Sigmoid colon (tissue), 7 donors: ENCODE data around the gene TKT. TPM values are rescaled to one million over a fixed set of nuclear protein-coding genes. Genes with fewer than 3 reads are reported as not detected.
A peak's percentile ranks its signal among the peaks of the same experiment; 100 is the strongest.
"Not testable (repeated sequence)": the region's sequence is repeated elsewhere in the genome, so short reads cannot be mapped to it uniquely, and the experiment has no call there.

Experiments used
- DNase-seq: peaks from one replicate; pipeline ENCODE4 v3.0.0-alpha.2; 2019
- H3K27ac ChIP-seq, 4 donors: fragments of 200-600 bp; sonication (generic); one replicate each; pipeline ENCODE4 v1.5.1; 2016 to 2019; ENCODE audit warnings: mild to moderate bottlenecking in 1 of 4
- H3K27me3 ChIP-seq, 3 donors: fragments of 200-600 bp; sonication (generic); one replicate each; pipeline ENCODE4 v1.5.1; 2019; ENCODE audit warnings: mild to moderate bottlenecking in 1 of 3
- H3K36me3 ChIP-seq, 4 donors: fragments of 200-600 bp; sonication (generic); one replicate each; pipeline ENCODE4 v1.5.1; 2016 to 2019
- H3K4me1 ChIP-seq, 4 donors: fragments of 200-600 bp; sonication (generic); one replicate each; pipeline ENCODE4 v1.5.1; 2017 to 2019
- H3K4me3 ChIP-seq, 4 donors: fragments of 200-600 bp; sonication (generic); one replicate each; pipeline ENCODE4 v1.5.1; 2017 to 2019; ENCODE audit warnings: mild to moderate bottlenecking in 2 of 4, moderate library complexity in 1 of 4
- H3K9me3 ChIP-seq, 4 donors: fragments of 200-600 bp in 3 of 4; sonication (generic) in 3 of 4; one replicate each; pipeline versions ENCODE4 v1.5.1 to v1.6.1; 2013 to 2019
- CTCF ChIP-seq, 4 experiments: fragments of 450-650 bp in 3 of 4; fragments of 200-600 bp in 1 of 4; IDR thresholded peaks; one replicate each; pipeline ENCODE4 v1.5.1; 2016 to 2019; ENCODE audit warnings: antibody characterized with exemption in 4 of 4, mild to moderate bottlenecking in 3 of 4, moderate library complexity in 2 of 4
- EP300 ChIP-seq, 4 donors: sonication (generic); formaldehyde crosslinking; IDR thresholded peaks; one replicate each; pipeline ENCODE4 v1.6.1; 2017; ENCODE audit warnings: antibody characterized with exemption in 4 of 4
- POLR2A ChIP-seq, 2 donors: fragments of 450-650 bp; IDR thresholded peaks; one replicate each; pipeline ENCODE4 v1.6.1; 2016; ENCODE audit warnings: antibody characterized with exemption in 2 of 2, mild to moderate bottlenecking in 2 of 2, moderate library complexity in 2 of 2
- POLR2AphosphoS5 ChIP-seq, 4 donors: sonication (generic); formaldehyde crosslinking; IDR thresholded peaks; one replicate each; pipeline ENCODE4 v1.6.1; 2017; ENCODE audit warnings: antibody characterized with exemption in 4 of 4
- WGBS, 2 donors: extraction: QIAGEN DNeasy Blood & Tissue Kit; methylation state at CpG; one replicate each; pipeline ENCODE4 v1.1.7; 2013; 5-methylcytosine and 5-hydroxymethylcytosine counted together
- intact Hi-C: fragments of 100-400 bp; cut with DNase I; formaldehyde crosslinking; loops from one replicate; pipeline ENCODE4 v1.15.1; 2023
- polyA plus RNA-seq, 3 donors: library from polyadenylated mRNA; stranded (reverse); fragments of 200-250 nt; gene quantifications; one replicate each; pipeline ENCODE4 v1.2.3, GENCODE V29; 2013
- total RNA-seq, 4 donors: library from RNA; depleted of rRNA; stranded (reverse); fragments of >200 nt; gene quantifications; one replicate each; pipeline ENCODE4 v1.1.0, GENCODE V29; 2016
- donor health status: healthy with polysubstance abuse.
- donor health status: Bipolar disorder and iron deficiency.
- donor health status: healthy.

TKT gene
- total and polyA plus RNA-seq, 7 donors = 88.9 to 305 (median 184) TPM

GRCh38 chr3:53269888-53270880, 14.4 kb upstream of the TKT start:
- intact Hi-C loops = no loop called here
- 31 to 33% methylated on average over 12 of the region's 12 CpGs for WGBS, 2 donors
- Histone ChIP-seq H3K4me3 (no peak overlapping the region), H3K36me3 (no peaks in the 10 kb centered on the region), H3K9me3 (no peaks in the 10 kb centered on the region), H3K27ac (peak overlapping the region; percentile 85 to 93 (median 90)), H3K4me1 (peaks cover 0 to 26% (median 19%) of the 10 kb centered on the region in 4 donors), H3K27me3 (no peaks in the 10 kb centered on the region)
- TF ChIP-seq EP300 (IDR thresholded peaks at IDR 0.05) (peak in 3 of 4 donors; percentile 68 to 70 (median 69)), CTCF (IDR thresholded peaks at IDR 0.05) (no peak), POLR2AphosphoS5 (IDR thresholded peaks at IDR 0.05) (peak; percentile 66 to 88 (median 76))
- DNase-seq = peak; percentile 97

DNA sequence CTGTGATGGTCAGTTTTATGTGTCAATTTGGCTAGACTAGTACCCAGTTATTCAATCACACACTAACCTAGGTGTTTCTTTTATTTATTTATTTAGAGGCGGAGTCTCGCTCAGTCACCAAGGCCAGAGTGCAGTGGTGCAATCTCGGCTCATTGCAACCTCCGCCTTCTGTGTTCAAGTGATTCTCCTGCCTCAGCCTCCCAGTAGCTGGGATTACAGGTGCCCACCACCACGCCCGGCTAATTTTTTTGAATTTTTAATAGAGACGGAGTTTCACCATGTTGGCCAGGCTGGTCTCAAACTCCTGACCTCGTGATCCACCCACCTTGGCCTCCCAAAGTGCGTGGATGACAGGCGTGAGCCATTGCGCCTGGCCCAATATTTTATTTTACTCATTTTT, 13.4 kb upstream of the TKT start:
- H3K4me3 ChIP-seq, intact Hi-C loops, H3K9me3 ChIP-seq, H3K27me3 ChIP-seq, H3K36me3 ChIP-seq, DNase-seq: not testable (repeated sequence)
- Histone ChIP-seq H3K27ac (peak overlapping the region; percentile 85 to 93 (median 90)), H3K4me1 (peaks cover 0 to 26% (median 19%) of the 10 kb centered on the region in 4 donors)
- WGBS, 2 donors = 82 to 92% methylated on average over 11 of the region's 11 CpGs

- TF ChIP-seq POLR2A (IDR thresholded peaks at IDR 0.05) = no peak
- no peak for TF ChIP-seq CTCF (IDR thresholded peaks at IDR 0.05)
- no peak for TF ChIP-seq EP300 (IDR thresholded peaks at IDR 0.05)
- TF ChIP-seq POLR2AphosphoS5 (IDR thresholded peaks at IDR 0.05) = no peak
- intact Hi-C loops = no loop called here
- no peak for DNase-seq
Measured at GRCh38 chr3:53267766-53268165, 11.9 kb upstream of the TKT start.

GRCh38 chr3:53264718-53265117, 8.9 kb upstream of the TKT start:
- no peaks in the 10 kb centered on the region for H3K27me3 ChIP-seq
- no peak for DNase-seq
- H3K4me3 ChIP-seq = no peak overlapping the region
- H3K9me3 ChIP-seq = no peaks in the 10 kb centered on the region
- peaks cover 0 to 10% (median 6%) of the 10 kb centered on the region in 4 donors for H3K4me1 ChIP-seq
- intact Hi-C loops = no loop called here
- no peak overlapping the region for H3K27ac ChIP-seq
- TF ChIP-seq POLR2A (IDR thresholded peaks at IDR 0.05) = no peak
- no peak for TF ChIP-seq CTCF (IDR thresholded peaks at IDR 0.05)
- TF ChIP-seq EP300 (IDR thresholded peaks at IDR 0.05) = no peak
- TF ChIP-seq POLR2AphosphoS5 (IDR thresholded peaks at IDR 0.05) = no peak
- 49 to 76% methylated on average over 3 of the region's 3 CpGs for WGBS, 2 donors
- no peaks in the 10 kb centered on the region for H3K36me3 ChIP-seq

More at GRCh38 chr3:53267766-53268165, 11.9 kb upstream of the TKT start:
- Histone ChIP-seq H3K4me3 (no peak overlapping the region), H3K4me1 (peaks cover 0 to 26% (median 19%) of the 10 kb centered on the region in 4 donors), H3K36me3 (no peaks in the 10 kb centered on the region), H3K27ac (no peak overlapping the region), H3K9me3 (no peaks in the 10 kb centered on the region), H3K27me3 (no peaks in the 10 kb centered on the region)

DNA sequence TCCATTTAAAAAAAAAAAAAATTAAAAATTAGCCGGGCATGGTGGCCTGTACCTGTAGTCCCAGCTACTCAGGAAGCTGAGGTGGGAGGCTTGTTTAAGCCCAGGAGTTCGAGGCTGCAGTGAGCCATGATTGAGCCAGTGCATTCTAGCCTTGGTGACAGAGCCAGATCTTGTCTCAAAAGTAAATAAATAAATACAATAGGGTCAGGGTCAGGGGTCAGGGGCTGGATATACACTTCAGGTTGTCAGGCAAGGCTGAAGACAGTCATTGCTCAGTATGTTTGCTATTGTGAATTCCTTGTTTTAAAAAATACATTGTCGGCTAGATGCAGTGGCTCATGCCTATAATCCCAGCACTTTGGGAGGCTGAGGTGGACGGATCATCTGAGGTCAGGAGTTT, 8.1 kb upstream of the TKT start:
- TF ChIP-seq EP300 (IDR thresholded peaks at IDR 0.05) (no peak), POLR2AphosphoS5 (IDR thresholded peaks at IDR 0.05) (no peak), CTCF (IDR thresholded peaks at IDR 0.05) (no peak), POLR2A (IDR thresholded peaks at IDR 0.05) (no peak)
- Histone ChIP-seq H3K36me3 (no peaks in the 10 kb centered on the region), H3K9me3 (no peaks in the 10 kb centered on the region), H3K4me3 (no peak overlapping the region), H3K27ac (no peak overlapping the region), H3K27me3 (no peaks in the 10 kb centered on the region), H3K4me1 (peaks cover 0 to 2% (median 0%) of the 10 kb centered on the region in 4 donors)
- intact Hi-C loops = no loop called here
- 88 to 90% methylated on average over 4 of the region's 4 CpGs for WGBS, 2 donors
- no peak for DNase-seq
